CD14-positive monocyte (primary cell): ENCODE data around the gene INHBC. TPM values are rescaled to one million over a fixed set of nuclear protein-coding genes. Genes with fewer than 3 reads are reported as not detected.

ENCODE experiments used
- DNase-seq, 3 donors: peaks; one replicate each; pipeline ENCODE4 v3.0.0-alpha.2; 2011 to 2022
- H2AFZ ChIP-seq: 2 replicates; pipeline ENCODE4 v1.6.0; 2012; ENCODE audit warnings: mild to moderate bottlenecking, low read depth, low read length, inconsistent platforms; ENCODE audit not compliant: insufficient read depth, poor library complexity, severe bottlenecking
- H3K27ac ChIP-seq, 2 donors: 1 replicate in 1 of 2; 2 replicates in 1 of 2; pipeline ENCODE4 v1.5.1; 2012 to 2013; ENCODE audit warnings: low read length in 2 of 2, control low read depth in 1 of 2, inconsistent platforms in 1 of 2, low read depth in 1 of 2, mild to moderate bottlenecking in 1 of 2
- H3K27me3 ChIP-seq, 2 donors: one replicate each; pipeline versions ENCODE4 v1.6.0 to v1.6.1; 2011 to 2013; ENCODE audit warnings: low read length in 2 of 2; ENCODE audit not compliant: control insufficient read depth in 2 of 2, insufficient read depth in 2 of 2
- H3K36me3 ChIP-seq, 2 donors: replicated peaks in 1 of 2; 1 replicate in 1 of 2; 2 replicates in 1 of 2; pipeline versions ENCODE4 v1.5.1 to v1.6.1; 2012 to 2013; ENCODE audit warnings: low read length in 2 of 2, control low read depth in 1 of 2, inconsistent platforms in 1 of 2, mild to moderate bottlenecking in 1 of 2; ENCODE audit not compliant: insufficient read depth in 2 of 2, control insufficient read depth in 1 of 2
- H3K4me1 ChIP-seq, 2 donors: 1 replicate in 1 of 2; 2 replicates in 1 of 2; pipeline versions ENCODE4 v1.5.1 to v1.6.1; 2012 to 2013; ENCODE audit warnings: low read length in 2 of 2, control low read depth in 1 of 2, inconsistent platforms in 1 of 2, mild to moderate bottlenecking in 1 of 2, moderate library complexity in 1 of 2; ENCODE audit not compliant: insufficient read depth in 2 of 2, control insufficient read depth in 1 of 2
- H3K4me2 ChIP-seq: replicated peaks from 2 replicates; pipeline ENCODE3; 2012; ENCODE audit warnings: low read length, moderate library complexity, mild to moderate bottlenecking; ENCODE audit not compliant: poor library complexity, severe bottlenecking; ENCODE audit errors: extremely low read depth
- H3K4me3 ChIP-seq, 3 experiments: fragments of 200-600 bp in 1 of 3; sonication (generic) in 1 of 3; replicated peaks in 1 of 3; 1 replicate in 2 of 3; 2 replicates in 1 of 3; pipeline ENCODE4 v1.5.1; 2011 to 2013; ENCODE audit warnings: low read length in 3 of 3, mild to moderate bottlenecking in 3 of 3, control low read depth in 2 of 3, low read depth in 2 of 3, inconsistent platforms in 1 of 3, moderate library complexity in 1 of 3
- H3K79me2 ChIP-seq: 2 replicates; pipeline ENCODE4 v1.6.0; 2012; ENCODE audit warnings: mild to moderate bottlenecking, control low read depth, inconsistent platforms, low read length, moderate library complexity; ENCODE audit not compliant: insufficient read depth
- H3K9ac ChIP-seq: 2 replicates; pipeline ENCODE4 v1.6.0; 2017; ENCODE audit warnings: low read length, mild to moderate bottlenecking; ENCODE audit not compliant: insufficient read depth, poor library complexity, severe bottlenecking
- H3K9me3 ChIP-seq, 2 donors: replicated peaks in 1 of 2; 1 replicate in 1 of 2; 2 replicates in 1 of 2; pipeline versions ENCODE4 v1.5.1 to v1.6.1; 2012 to 2013; ENCODE audit warnings: low read length in 2 of 2, control low read depth in 1 of 2; ENCODE audit not compliant: control insufficient read depth in 1 of 2, insufficient read depth in 1 of 2
- H4K20me1 ChIP-seq: 2 replicates; pipeline ENCODE4 v1.6.0; 2012; ENCODE audit warnings: mild to moderate bottlenecking, low read length, control low read depth, moderate library complexity; ENCODE audit not compliant: insufficient read depth
- H3K27ac Mint-ChIP-seq, 7 donors: one replicate each; pipeline ENCODE4 v1.8.0; 2020; ENCODE audit warnings: mild to moderate bottlenecking in 7 of 7, mixed read lengths in 7 of 7, moderate library complexity in 6 of 7, inconsistent platforms in 2 of 7
- H3K27me3 Mint-ChIP-seq, 3 donors: one replicate each; pipeline ENCODE4 v1.8.0; 2021 to 2022; ENCODE audit warnings: low read depth in 3 of 3, mild to moderate bottlenecking in 3 of 3, mixed read lengths in 3 of 3, moderate library complexity in 3 of 3, inconsistent platforms in 1 of 3
- H3K36me3 Mint-ChIP-seq, 2 donors: one replicate each; pipeline ENCODE4 v1.8.0; 2020; ENCODE audit warnings: mixed read lengths in 2 of 2, inconsistent platforms in 1 of 2, mild to moderate bottlenecking in 1 of 2
- H3K4me1 Mint-ChIP-seq: one replicate; pipeline ENCODE4 v1.8.0; 2020; ENCODE audit warnings: mild to moderate bottlenecking, mixed read lengths
- H3K4me3 Mint-ChIP-seq, 2 donors: one replicate each; pipeline ENCODE4 v1.8.0; 2020; ENCODE audit warnings: mild to moderate bottlenecking in 2 of 2, mixed read lengths in 2 of 2, moderate library complexity in 1 of 2
- H3K9me3 Mint-ChIP-seq, 7 donors: one replicate each; pipeline ENCODE4 v1.8.0; 2020 to 2022; ENCODE audit warnings: mixed read lengths in 7 of 7, mild to moderate bottlenecking in 6 of 7, moderate library complexity in 6 of 7, inconsistent platforms in 2 of 7
- WGBS: methylation state at CpG from one replicate; pipeline ENCODE4 v1.1.5; 2013; ENCODE audit warnings: missing lambda C conversion rate; ENCODE audit not compliant: insufficient coverage; 5-methylcytosine and 5-hydroxymethylcytosine counted together
- intact Hi-C, 2 donors: fragments of 100-400 bp; cut with micrococcal nuclease; formaldehyde crosslinking; loops; one replicate each; pipeline versions ENCODE4 v1.15.0 to v1.15.1; 2023
- polyA plus RNA-seq, 3 donors: library from polyadenylated mRNA; depleted of rRNA in 1 of 3; unstranded in 2 of 3; stranded (reverse) in 1 of 3; fragments of 300-500 nt in 2 of 3; fragments of >200 nt in 1 of 3; fragmentation: Illumina TruSeq in 2 of 3; gene quantifications; 1 replicate in 2 of 3; 2 replicates in 1 of 3; pipeline ENCODE4 v1.2.3, GENCODE V29; 2012 to 2021
- TF ChIP-seq, protein P1 (sequence below): fragments of 200-600 bp; IDR thresholded peaks from one replicate; pipeline ENCODE4 v1.8.0; 2022; ENCODE audit warnings: antibody characterized with exemption, mild to moderate bottlenecking

The INHBC gene
- polyA plus RNA-seq, 3 donors = not detected

DNA sequence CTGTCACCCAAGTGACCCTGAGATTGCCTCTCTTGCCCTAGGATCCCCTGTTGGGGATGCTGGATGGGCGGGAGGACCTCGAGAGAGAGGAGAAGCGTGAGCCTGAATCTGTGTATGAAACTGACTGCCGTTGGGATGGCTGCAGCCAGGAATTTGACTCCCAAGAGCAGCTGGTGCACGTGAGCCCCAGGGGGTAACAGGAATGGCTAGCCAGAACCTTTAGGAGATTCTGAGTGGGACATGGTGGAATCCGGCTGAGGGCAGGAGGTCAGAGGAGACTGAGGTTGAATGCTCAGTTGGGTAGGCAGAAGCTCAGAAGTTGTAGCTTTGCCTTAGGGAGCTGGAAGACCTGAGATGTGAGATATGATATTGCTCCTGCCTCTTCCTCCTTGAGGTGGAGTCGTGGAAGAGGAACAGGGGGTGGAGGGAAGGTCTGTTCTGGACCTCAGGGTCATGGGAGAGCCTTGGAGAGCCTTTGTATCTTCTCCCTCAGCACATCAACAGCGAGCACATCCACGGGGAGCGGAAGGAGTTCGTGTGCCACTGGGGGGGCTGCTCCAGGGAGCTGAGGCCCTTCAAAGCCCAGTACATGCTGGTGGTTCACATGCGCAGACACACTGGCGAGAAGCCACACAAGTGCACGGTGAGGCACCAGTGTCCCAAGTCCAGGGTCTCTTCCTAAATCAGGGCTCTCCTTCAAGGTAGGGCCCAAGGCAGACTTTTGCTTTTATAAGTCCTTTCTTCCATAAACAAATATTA, 31.3 kb downstream of the INHBC start:
- intact Hi-C loops = no loop called here
- H3K4me1 Mint-ChIP-seq = peaks cover 49% of the 10 kb centered on the region
- WGBS = 85% methylated on average over 11 of the region's 14 CpGs
- peak overlapping the region in 1 of 2 donors; percentile 5 for H3K4me3 Mint-ChIP-seq
- TF ChIP-seq, protein P1, sequence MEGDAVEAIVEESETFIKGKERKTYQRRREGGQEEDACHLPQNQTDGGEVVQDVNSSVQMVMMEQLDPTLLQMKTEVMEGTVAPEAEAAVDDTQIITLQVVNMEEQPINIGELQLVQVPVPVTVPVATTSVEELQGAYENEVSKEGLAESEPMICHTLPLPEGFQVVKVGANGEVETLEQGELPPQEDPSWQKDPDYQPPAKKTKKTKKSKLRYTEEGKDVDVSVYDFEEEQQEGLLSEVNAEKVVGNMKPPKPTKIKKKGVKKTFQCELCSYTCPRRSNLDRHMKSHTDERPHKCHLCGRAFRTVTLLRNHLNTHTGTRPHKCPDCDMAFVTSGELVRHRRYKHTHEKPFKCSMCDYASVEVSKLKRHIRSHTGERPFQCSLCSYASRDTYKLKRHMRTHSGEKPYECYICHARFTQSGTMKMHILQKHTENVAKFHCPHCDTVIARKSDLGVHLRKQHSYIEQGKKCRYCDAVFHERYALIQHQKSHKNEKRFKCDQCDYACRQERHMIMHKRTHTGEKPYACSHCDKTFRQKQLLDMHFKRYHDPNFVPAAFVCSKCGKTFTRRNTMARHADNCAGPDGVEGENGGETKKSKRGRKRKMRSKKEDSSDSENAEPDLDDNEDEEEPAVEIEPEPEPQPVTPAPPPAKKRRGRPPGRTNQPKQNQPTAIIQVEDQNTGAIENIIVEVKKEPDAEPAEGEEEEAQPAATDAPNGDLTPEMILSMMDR = no peak
- Histone ChIP-seq H3K4me3 (no peak overlapping the region), H3K36me3 (peaks cover 20 to 39% of the 10 kb centered on the region in 2 donors), H4K20me1 (peaks cover 51% of the 10 kb centered on the region), H3K27ac (no peak overlapping the region), H3K27me3 (peaks cover 8 to 18% of the 10 kb centered on the region in 2 donors), H3K9ac (no peak overlapping the region), H3K4me2 (no peak overlapping the region), H3K79me2 (no peaks in the 10 kb centered on the region), H3K4me1 (peaks cover 34 to 49% of the 10 kb centered on the region in 2 donors), H2AFZ (no peak overlapping the region), H3K9me3 (peaks cover 0 to 2% of the 10 kb centered on the region in 2 donors)
- no peak for DNase-seq
- H3K27ac Mint-ChIP-seq = peak overlapping the region in 2 of 7 donors; percentile 28 to 57
- peaks cover 0 to 9% (median 0%) of the 10 kb centered on the region in 7 donors for H3K9me3 Mint-ChIP-seq
- peaks cover 35 to 43% (median 38%) of the 10 kb centered on the region in 3 donors for H3K27me3 Mint-ChIP-seq
- H3K36me3 Mint-ChIP-seq = peaks cover 28 to 42% of the 10 kb centered on the region in 2 donors

DNA sequence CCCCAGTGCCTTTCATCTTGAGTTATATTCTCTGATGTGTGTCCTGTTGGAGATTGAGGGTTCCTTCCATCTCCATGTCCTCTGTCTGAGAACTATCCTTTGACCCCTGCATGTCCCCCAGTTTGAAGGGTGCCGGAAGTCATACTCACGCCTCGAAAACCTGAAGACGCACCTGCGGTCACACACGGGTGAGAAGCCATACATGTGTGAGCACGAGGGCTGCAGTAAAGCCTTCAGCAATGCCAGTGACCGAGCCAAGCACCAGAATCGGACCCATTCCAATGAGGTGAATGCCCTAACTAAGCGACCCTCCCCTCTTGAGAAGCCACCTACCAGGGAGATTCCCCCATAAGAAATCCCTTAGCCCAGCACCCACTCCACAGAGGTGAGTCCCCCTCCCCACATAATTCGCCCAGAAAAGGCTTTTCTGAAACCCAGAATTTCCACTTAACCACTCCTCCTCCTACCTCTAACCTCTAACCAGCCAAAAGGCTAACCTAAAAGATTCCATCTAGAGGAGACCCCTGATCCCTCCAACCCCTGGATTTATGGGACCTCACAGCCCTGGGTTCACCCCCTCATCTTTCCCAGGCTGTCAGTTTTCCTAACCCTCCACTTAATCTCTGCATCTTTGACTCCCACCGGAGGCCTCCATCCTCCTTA, 32.8 kb downstream of the INHBC start:
- H3K4me3 ChIP-seq = no peak overlapping the region
- peaks cover 35 to 53% of the 10 kb centered on the region in 2 donors for H3K36me3 ChIP-seq
- H3K27ac ChIP-seq = no peak overlapping the region
- peaks cover 24 to 29% (median 25%) of the 10 kb centered on the region in 3 donors for H3K27me3 Mint-ChIP-seq
- peaks cover 0 to 6% of the 10 kb centered on the region in 2 donors for H3K27me3 ChIP-seq
- DNase-seq = no peak
- no peak overlapping the region for H3K9ac ChIP-seq
- H3K4me3 Mint-ChIP-seq = no peak overlapping the region
- peaks cover 41 to 54% of the 10 kb centered on the region in 2 donors for H3K36me3 Mint-ChIP-seq
- H3K4me1 ChIP-seq = peaks cover 28 to 46% of the 10 kb centered on the region in 2 donors
- no peaks in the 10 kb centered on the region for H3K9me3 ChIP-seq
- no peak overlapping the region for H2AFZ ChIP-seq
- H4K20me1 ChIP-seq = peaks cover 65% of the 10 kb centered on the region
- H3K4me1 Mint-ChIP-seq = peaks cover 50% of the 10 kb centered on the region
- 94% methylated on average over 12 of the region's 12 CpGs for WGBS
- peaks cover 0 to 4% (median 0%) of the 10 kb centered on the region in 7 donors for H3K9me3 Mint-ChIP-seq
- peak overlapping the region in 4 of 7 donors; percentile 12 to 46 (median 26) for H3K27ac Mint-ChIP-seq
- H3K79me2 ChIP-seq = peaks cover 7% of the 10 kb centered on the region
- TF ChIP-seq, protein P1 = no peak
- intact Hi-C loops = no loop called here
- H3K4me2 ChIP-seq = no peak overlapping the region
